Bronchial epithelial cell (primary cell): ENCODE data around the gene RNU6-1. TPM values are rescaled to one million over a fixed set of nuclear protein-coding genes. Genes with fewer than 3 reads are reported as not detected.

Source experiments
- DNase-seq: peaks from one replicate; pipeline ENCODE4 v3.0.0-alpha.2; 2010; ENCODE audit warnings: low read depth
- FAIRE-seq: peaks from 2 replicates; lab custom pipeline; 2011; peaks lifted over from hg19 to GRCh38; lab: Jason Lieb, UNC
- H3K27me3 ChIP-seq: 2 replicates; pipeline ENCODE4 v1.5.1; 2011; ENCODE audit warnings: low read length; ENCODE audit not compliant: control insufficient read depth, insufficient read depth
- H3K36me3 ChIP-seq: 2 replicates; pipeline ENCODE4 v1.5.1; 2011; ENCODE audit warnings: low read length; ENCODE audit not compliant: control insufficient read depth, insufficient read depth
- H3K4me3 ChIP-seq: 2 replicates; pipeline ENCODE4 v1.5.1; 2011; ENCODE audit warnings: mild to moderate bottlenecking, low read depth, low read length, control low read depth
- total RNA-seq: library from RNA; depleted of rRNA; stranded (reverse); fragments of >200 nt; gene quantifications from 2 replicates; pipeline ENCODE4 v1.2.1, GENCODE V29; 2014
- TF ChIP-seq, protein P1 (sequence below): IDR thresholded peaks from 2 replicates; pipeline ENCODE4 v1.5.1; 2011; ENCODE audit warnings: mild to moderate bottlenecking, moderate library complexity, low read length, control low read depth, inconsistent platforms; ENCODE audit not compliant: insufficient read depth, severe bottlenecking

RNU6-1 gene
- total RNA-seq, 1 donor from 2014 or later: not detected

DNA sequence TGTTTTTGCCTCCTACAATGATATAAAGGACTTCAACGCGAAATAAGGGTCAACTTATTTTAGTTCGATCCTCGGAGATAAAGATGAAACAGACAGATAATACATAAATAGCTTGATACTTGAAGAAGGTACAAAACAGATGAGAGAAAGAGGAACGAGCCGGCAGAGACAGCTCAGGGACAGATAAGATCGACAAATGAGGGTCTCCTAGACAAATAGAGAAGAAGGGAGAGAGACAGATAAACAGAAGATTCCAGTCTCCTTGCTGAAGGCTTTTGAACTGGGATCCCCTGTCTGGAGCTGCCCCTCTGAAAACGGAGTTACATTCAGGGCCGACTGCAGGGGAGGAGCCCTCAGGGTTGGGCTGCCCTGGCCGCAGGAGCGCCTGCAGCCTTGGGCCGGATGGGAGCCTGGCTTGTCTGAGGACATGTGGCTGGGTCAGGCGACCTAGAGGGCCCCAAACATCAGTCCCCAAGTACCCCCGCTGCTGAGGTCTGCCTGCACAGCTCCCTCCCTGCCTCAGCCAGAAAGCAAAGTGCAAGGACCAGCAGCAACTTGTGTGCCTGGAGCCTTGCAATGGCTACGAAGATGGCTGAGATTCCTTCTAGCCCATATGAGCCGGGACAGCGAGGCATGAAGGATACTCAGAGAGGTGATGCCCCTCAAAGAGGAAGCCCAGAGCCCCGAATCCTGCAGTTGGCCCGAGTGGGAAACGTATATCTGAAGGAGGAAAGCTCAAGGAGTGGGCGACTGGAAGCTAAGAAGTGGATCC is 15.5 kb downstream of the RNU6-1 start:
- Histone ChIP-seq H3K4me3 (no peak overlapping the region), H3K36me3 (no peaks in the 10 kb centered on the region), H3K27me3 (peaks cover 81% of the 10 kb centered on the region)
- no peak for DNase-seq
- TF ChIP-seq, protein P1, sequence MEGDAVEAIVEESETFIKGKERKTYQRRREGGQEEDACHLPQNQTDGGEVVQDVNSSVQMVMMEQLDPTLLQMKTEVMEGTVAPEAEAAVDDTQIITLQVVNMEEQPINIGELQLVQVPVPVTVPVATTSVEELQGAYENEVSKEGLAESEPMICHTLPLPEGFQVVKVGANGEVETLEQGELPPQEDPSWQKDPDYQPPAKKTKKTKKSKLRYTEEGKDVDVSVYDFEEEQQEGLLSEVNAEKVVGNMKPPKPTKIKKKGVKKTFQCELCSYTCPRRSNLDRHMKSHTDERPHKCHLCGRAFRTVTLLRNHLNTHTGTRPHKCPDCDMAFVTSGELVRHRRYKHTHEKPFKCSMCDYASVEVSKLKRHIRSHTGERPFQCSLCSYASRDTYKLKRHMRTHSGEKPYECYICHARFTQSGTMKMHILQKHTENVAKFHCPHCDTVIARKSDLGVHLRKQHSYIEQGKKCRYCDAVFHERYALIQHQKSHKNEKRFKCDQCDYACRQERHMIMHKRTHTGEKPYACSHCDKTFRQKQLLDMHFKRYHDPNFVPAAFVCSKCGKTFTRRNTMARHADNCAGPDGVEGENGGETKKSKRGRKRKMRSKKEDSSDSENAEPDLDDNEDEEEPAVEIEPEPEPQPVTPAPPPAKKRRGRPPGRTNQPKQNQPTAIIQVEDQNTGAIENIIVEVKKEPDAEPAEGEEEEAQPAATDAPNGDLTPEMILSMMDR: no peak
- FAIRE-seq: no peak

DNA sequence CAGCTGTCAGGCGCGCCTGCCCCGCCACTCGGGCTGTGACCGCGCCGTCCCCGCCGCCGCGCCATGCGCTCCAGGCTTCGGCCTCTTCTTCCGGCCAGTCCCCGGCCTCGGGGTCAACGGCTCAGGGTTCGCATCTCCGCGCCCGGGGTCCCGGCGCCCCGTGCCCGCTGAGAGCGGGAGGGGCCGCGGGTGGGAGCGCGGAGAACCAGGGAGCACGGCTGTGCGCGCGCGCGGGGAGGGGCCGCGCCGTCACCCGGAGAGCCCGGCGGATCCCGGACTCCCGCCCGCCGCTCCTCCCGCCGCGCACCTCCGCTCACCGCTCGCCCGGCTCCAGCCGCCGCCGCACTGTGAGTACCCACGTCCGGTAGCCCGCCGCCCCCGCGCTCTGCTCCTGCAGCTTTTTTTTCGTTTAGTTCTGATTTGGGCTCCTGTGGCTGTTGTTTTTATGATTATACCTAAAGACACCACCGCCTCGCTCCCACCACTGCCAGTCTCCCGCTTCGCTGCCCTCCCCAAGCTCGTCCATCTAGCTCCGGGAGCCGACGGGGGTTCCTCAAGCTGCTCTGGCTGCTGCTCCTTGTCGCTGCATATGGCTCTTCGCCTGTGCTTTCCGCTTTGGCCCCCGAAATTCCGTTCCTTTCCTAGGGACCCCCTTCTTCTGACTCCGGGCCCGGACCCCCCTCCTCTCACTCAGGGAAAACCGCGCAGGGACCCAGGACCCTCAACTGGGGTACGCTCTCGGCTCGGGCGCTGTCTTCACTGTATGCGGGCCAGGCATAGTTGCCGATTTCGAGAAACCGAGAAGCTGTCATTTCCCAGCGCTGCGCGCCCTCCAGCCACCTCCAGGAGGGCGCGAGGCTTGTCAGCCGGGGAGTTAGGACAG is 16.3 kb downstream of the RNU6-1 start:
- TF ChIP-seq, protein P1: no peak
- H3K27me3 ChIP-seq: peaks cover 80% of the 10 kb centered on the region
- FAIRE-seq (no peak), DNase-seq (no peak)
- no peaks in the 10 kb centered on the region for H3K36me3 ChIP-seq
- H3K4me3 ChIP-seq: no peak overlapping the region

DNA sequence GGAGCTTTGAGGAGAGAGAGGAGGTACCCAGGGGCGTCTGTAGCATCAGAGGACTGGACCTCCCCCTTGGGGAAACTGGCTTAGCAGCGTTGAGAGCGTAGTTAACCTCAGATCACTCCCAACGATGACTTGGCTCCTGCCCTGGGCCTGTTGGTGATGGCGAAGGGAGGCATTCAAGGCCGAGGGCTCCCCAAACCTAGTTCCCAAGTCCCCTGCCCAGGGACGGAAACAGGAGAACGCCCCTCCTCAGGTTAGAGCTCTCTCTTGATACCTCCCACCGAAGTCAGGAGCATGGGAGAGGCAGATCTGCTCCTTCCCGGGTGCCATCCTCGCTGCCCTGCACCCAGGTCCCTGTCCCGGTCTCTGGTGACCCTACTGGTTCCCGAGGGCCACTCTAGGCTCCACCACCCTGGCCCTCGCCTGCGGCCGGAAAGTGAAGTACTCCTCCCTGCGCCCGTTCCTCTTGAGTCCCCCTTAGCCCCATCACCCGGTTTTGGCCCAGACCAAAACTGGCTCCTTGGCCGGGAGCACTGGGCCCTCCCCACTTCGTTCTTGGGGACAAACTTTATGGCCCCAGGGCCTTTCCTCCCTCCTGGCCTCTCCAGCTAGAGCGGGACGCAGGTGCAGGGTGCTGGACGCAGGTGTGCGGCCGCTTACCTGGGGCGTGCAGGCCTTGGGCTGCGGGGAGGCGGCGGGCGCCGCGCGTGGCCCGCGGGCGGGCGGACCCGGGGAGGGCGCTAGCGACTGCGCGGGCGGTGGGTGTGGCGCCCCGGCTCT is 17.1 kb downstream of the RNU6-1 start:
- TF ChIP-seq, protein P1: no peak
- FAIRE-seq (no peak), DNase-seq (no peak)
- Histone ChIP-seq H3K27me3 (peaks cover 74% of the 10 kb centered on the region), H3K36me3 (no peaks in the 10 kb centered on the region), H3K4me3 (no peak overlapping the region)

DNA sequence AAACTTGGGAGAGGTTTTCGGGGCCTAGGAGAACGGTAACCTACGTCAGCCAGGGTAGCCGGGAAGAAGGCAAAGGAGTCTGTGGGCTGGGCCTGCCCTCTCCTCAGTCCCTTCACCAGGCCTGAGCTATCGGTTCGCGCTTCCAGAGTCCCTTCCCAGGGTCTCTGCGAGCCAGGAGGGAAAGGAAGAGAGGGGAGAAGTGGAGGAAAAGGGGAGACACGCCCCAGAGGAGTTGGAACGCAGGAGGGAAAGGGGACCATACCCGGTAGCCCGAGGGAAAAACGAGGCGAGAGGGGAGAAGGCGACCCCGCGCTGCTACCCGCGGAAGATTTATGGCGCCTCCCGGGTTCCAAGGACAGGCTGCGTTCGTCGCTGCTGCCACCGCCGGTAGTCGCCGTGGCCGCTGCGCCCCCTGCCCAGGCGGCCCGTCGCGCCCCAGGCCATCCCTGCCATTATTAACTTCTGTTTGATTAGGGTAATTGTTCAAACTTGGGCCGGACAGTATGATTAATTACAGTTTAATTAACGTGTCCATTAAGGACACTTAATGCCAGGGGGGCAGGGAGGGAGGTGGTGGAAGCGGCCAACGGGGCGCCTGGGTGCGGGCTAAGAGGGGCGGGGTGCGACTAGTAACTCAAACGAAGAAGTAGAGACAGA is 17.9 kb downstream of the RNU6-1 start:
- TF ChIP-seq, protein P1: no peak
- DNase-seq (no peak), FAIRE-seq (no peak)
- peaks cover 71% of the 10 kb centered on the region for H3K27me3 ChIP-seq
- no peak overlapping the region for H3K4me3 ChIP-seq
- H3K36me3 ChIP-seq: no peaks in the 10 kb centered on the region
